ENCODE data around the gene IMMP2L. TPM values are rescaled to one million over a fixed set of nuclear protein-coding genes. Genes with fewer than 3 reads are reported as not detected.

Gene IMMP2L
- total RNA-seq, 3 donors from 2014 or later (not counting 1 experiment from before 2014, with no cell fraction given) = 6.9 to 9.2 (median 8.7) TPM

DNA sequence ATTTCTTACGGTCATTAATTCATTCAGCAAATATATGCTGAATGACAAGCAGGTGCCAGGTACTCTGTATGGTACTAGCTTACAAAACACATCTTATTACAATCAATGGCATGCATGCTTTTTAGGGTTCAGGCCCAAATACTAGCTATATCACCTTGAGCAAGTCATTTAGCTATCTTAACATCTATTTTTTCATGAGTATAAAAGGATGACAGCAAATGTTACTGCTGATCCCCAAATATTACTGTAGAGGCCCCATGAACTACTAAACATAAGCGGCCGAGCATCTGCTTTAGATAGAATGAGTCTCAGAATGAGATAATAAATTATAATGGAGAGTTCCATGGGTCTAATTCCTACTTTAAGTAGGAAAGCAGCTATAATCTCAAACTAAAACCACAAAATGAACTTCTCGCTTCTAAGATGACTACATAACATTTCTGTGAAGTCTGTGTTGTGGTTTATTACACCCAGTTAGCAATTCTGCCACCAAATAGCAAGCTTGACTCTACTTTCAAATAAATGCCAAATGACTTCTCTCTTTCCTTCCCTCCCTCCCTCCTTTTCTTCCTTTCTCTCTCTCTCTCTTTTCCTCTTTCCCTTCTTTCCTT is 585.1 kb downstream of the IMMP2L start:
- Mint-ChIP-seq H3K27me3 (ENCODE audit: low read depth in 2 of 2) (no peaks in the 10 kb centered on the region), H3K27ac (no peak overlapping the region), H3K4me1 (peaks cover 5 to 6% of the 10 kb centered on the region in 2 donors), H3K36me3 (no peaks in the 10 kb centered on the region), H3K9me3 (peaks cover 0 to 6% of the 10 kb centered on the region in 2 donors), H3K4me3 (no peak overlapping the region)
- Histone ChIP-seq H3K9me3 (ENCODE audit: control insufficient read depth, insufficient read depth, low read length) (no peaks in the 10 kb centered on the region), H3K36me3 (ENCODE audit: control insufficient read depth, insufficient read depth, low read length) (no peaks in the 10 kb centered on the region), H3K27me3 (ENCODE audit: control insufficient read depth, insufficient read depth, low read length) (no peaks in the 10 kb centered on the region), H3K27ac (ENCODE audit: low read length) (no peak overlapping the region), H3K4me1 (ENCODE audit: control insufficient read depth, insufficient read depth, low read length) (no peaks in the 10 kb centered on the region), H3K4me3 (ENCODE audit: low read length) (no peak overlapping the region)
- DNase-seq = peak in 1 of 2 donors; percentile 44
- intact Hi-C loops (cut with micrococcal nuclease) = no loop called here
- TF ChIP-seq, protein P1, sequence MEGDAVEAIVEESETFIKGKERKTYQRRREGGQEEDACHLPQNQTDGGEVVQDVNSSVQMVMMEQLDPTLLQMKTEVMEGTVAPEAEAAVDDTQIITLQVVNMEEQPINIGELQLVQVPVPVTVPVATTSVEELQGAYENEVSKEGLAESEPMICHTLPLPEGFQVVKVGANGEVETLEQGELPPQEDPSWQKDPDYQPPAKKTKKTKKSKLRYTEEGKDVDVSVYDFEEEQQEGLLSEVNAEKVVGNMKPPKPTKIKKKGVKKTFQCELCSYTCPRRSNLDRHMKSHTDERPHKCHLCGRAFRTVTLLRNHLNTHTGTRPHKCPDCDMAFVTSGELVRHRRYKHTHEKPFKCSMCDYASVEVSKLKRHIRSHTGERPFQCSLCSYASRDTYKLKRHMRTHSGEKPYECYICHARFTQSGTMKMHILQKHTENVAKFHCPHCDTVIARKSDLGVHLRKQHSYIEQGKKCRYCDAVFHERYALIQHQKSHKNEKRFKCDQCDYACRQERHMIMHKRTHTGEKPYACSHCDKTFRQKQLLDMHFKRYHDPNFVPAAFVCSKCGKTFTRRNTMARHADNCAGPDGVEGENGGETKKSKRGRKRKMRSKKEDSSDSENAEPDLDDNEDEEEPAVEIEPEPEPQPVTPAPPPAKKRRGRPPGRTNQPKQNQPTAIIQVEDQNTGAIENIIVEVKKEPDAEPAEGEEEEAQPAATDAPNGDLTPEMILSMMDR (IDR thresholded peaks at IDR 0.05) = no peak
- WGBS (ENCODE audit: insufficient coverage) = 70% methylated on average over 2 of the region's 4 CpGs
- no peak for ATAC-seq

DNA sequence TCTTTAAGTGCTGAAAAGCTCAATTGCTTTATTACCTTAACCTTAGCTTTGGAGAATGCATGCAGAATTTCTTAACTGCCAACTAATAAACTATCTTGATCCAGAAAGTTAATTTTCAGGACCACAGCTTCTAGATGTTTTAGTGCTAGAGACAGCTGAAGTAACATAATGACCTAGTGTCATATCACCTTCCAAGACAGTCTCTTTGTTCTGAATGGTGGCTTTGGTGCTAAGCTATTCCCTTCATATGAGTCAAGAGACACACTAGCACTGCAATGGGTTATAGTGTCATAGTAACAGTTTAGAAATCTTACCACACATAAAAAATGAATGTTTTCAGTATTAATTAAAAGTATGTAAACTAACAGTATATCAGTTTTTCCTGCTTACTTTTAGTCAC is 586.8 kb downstream of the IMMP2L start:
- ATAC-seq = no peak
- Histone ChIP-seq H3K4me3 (ENCODE audit: low read length) (no peak overlapping the region), H3K27ac (ENCODE audit: low read length) (no peak overlapping the region), H3K4me1 (ENCODE audit: control insufficient read depth, insufficient read depth, low read length) (no peaks in the 10 kb centered on the region), H3K36me3 (ENCODE audit: control insufficient read depth, insufficient read depth, low read length) (no peaks in the 10 kb centered on the region), H3K9me3 (ENCODE audit: control insufficient read depth, insufficient read depth, low read length) (no peaks in the 10 kb centered on the region), H3K27me3 (ENCODE audit: control insufficient read depth, insufficient read depth, low read length) (no peaks in the 10 kb centered on the region)
- Mint-ChIP-seq H3K9me3 (peaks cover 0 to 7% of the 10 kb centered on the region in 2 donors), H3K27ac (no peak overlapping the region), H3K27me3 (ENCODE audit: low read depth in 2 of 2) (no peaks in the 10 kb centered on the region), H3K4me3 (no peak overlapping the region), H3K4me1 (peaks cover 5 to 6% of the 10 kb centered on the region in 2 donors), H3K36me3 (no peaks in the 10 kb centered on the region)
- intact Hi-C loops (cut with micrococcal nuclease) = no loop called here
- TF ChIP-seq, protein P1 (IDR thresholded peaks at IDR 0.05) = no peak
- DNase-seq = no peak

DNA sequence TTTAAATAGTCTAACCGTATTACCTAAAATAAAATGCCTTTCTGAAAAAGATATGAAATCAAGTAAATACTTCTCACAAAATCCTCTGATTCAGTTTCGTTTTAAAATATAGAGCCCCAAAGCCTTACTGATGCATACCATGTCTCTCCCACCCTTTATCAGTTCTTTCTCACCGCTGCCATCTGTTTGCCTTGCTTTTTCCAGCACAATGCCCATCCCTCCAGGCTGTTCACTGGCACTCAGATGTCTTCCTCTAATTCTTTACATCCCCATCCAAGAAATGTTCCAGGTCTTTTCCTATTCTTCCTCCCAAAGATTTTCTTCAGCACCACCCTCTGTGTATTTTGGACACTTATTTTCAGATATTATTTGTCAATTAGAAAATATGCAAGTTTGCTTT is 587.9 kb downstream of the IMMP2L start:
- H3K27me3 ChIP-seq (ENCODE audit: control insufficient read depth, insufficient read depth, low read length) = no peaks in the 10 kb centered on the region
- peaks cover under 1 to 7% of the 10 kb centered on the region in 2 donors for H3K9me3 Mint-ChIP-seq
- WGBS (ENCODE audit: insufficient coverage) = 91% methylated on average over 3 of the region's 3 CpGs
- H3K27me3 Mint-ChIP-seq (ENCODE audit: low read depth in 2 of 2) = no peaks in the 10 kb centered on the region
- ATAC-seq = no peak
- no peaks in the 10 kb centered on the region for H3K36me3 ChIP-seq (ENCODE audit: control insufficient read depth, insufficient read depth, low read length)
- no peaks in the 10 kb centered on the region for H3K9me3 ChIP-seq (ENCODE audit: control insufficient read depth, insufficient read depth, low read length)
- no peak for DNase-seq
- H3K27ac ChIP-seq (ENCODE audit: low read length) = no peak overlapping the region
- no peak overlapping the region for H3K4me3 ChIP-seq (ENCODE audit: low read length)
- no peaks in the 10 kb centered on the region for H3K36me3 Mint-ChIP-seq
- no peak overlapping the region for H3K4me3 Mint-ChIP-seq
- TF ChIP-seq, protein P1 (IDR thresholded peaks at IDR 0.05) = no peak
- H3K27ac Mint-ChIP-seq = no peak overlapping the region
- peaks cover 5 to 6% of the 10 kb centered on the region in 2 donors for H3K4me1 Mint-ChIP-seq
- intact Hi-C loops (cut with micrococcal nuclease) = no loop called here
- H3K4me1 ChIP-seq (ENCODE audit: control insufficient read depth, insufficient read depth, low read length) = no peaks in the 10 kb centered on the region
